SK-N-SH (cell line): ENCODE data around the gene FADS1. TPM values are rescaled to one million over a fixed set of nuclear protein-coding genes. Genes with fewer than 3 reads are reported as not detected.

ENCODE experiments used
- CTCF ChIA-PET: fragments of 300-600, 350-600 bp; formaldehyde crosslinking; extraction: SDS; loops from one replicate; lab custom pipeline; 2021; lab: Yijun Ruan, JAX
- POLR2A ChIA-PET: fragments of 350-600 bp; sonication (Branson Sonifier 250); formaldehyde crosslinking; extraction: SDS; loops from one replicate; lab custom pipeline; 2020; ENCODE audit warnings: antibody characterized with exemption, inconsistent platforms; lab: Yijun Ruan, JAX
- DNase-seq: peaks from one replicate; pipeline ENCODE4 v3.0.0; 2012
- H2AFZ ChIP-seq: fragments of 200-600 bp; sonication (generic); 2 replicates; pipeline ENCODE4 v1.8.1; 2016; ENCODE audit warnings: antibody characterized with exemption, mild to moderate bottlenecking, low read depth
- H3F3A ChIP-seq: fragments of 200-600 bp; sonication (generic); replicated peaks from 2 replicates; pipeline ENCODE3; 2016; ENCODE audit warnings: antibody characterized with exemption, mild to moderate bottlenecking; ENCODE audit not compliant: insufficient read depth
- H3K27ac ChIP-seq, 2 experiments: fragments of 200-500 bp in 1 of 2; fragments of 200-600 bp in 1 of 2; sonication (Bioruptor generic) in 1 of 2; sonication (generic), shearing (Covaris generic) in 1 of 2; 2 replicates each; pipeline versions ENCODE4 v1.5.1 to v1.6.1; 2014 to 2016; ENCODE audit warnings: low read depth in 2 of 2, inconsistent platforms in 1 of 2, low read length in 1 of 2, mild to moderate bottlenecking in 1 of 2, mixed read lengths in 1 of 2
- H3K27me3 ChIP-seq: fragments of 200-600 bp; sonication (generic), shearing (Covaris generic); 2 replicates; pipeline ENCODE4 v1.6.1; 2016; ENCODE audit warnings: mixed run types; ENCODE audit not compliant: insufficient read depth
- H3K36me3 ChIP-seq, 2 experiments: fragments of 200-500 bp in 1 of 2; fragments of 200-600 bp in 1 of 2; sonication (Bioruptor generic) in 1 of 2; sonication (generic) in 1 of 2; replicated peaks in 1 of 2; 2 replicates each; pipeline versions ENCODE3 to v1.5.1; 2014 to 2016; ENCODE audit warnings: low read length in 1 of 2, mild to moderate bottlenecking in 1 of 2; ENCODE audit not compliant: insufficient read depth in 2 of 2, control insufficient read depth in 1 of 2
- H3K4me1 ChIP-seq, 2 experiments: fragments of 200-500 bp in 1 of 2; fragments of 200-600 bp in 1 of 2; sonication (Bioruptor generic) in 1 of 2; sonication (generic), shearing (Covaris generic) in 1 of 2; 2 replicates each; pipeline versions ENCODE4 v1.5.1 to v1.6.1; 2014 to 2016; ENCODE audit warnings: low read depth in 1 of 2, low read length in 1 of 2, mixed run types in 1 of 2; ENCODE audit not compliant: insufficient read depth in 2 of 2, control insufficient read depth in 1 of 2
- H3K4me2 ChIP-seq: fragments of 200-600 bp; sonication (generic), shearing (Covaris generic); 2 replicates; pipeline ENCODE4 v1.6.1; 2017; ENCODE audit warnings: mixed run types
- H3K4me3 ChIP-seq, 2 experiments: fragments of 200-500 bp in 1 of 2; fragments of 200-600 bp in 1 of 2; sonication (Bioruptor generic) in 1 of 2; sonication (generic), shearing (Covaris generic) in 1 of 2; 2 replicates each; pipeline versions ENCODE4 v1.5.1 to v1.8.1; 2014 to 2016; ENCODE audit warnings: low read depth in 2 of 2, inconsistent platforms in 1 of 2, low read length in 1 of 2, mild to moderate bottlenecking in 1 of 2, mixed read lengths in 1 of 2, moderate library complexity in 1 of 2
- H3K79me2 ChIP-seq: fragments of 200-600 bp; sonication (generic); 2 replicates; pipeline ENCODE4 v1.8.1; 2017; ENCODE audit warnings: mild to moderate bottlenecking; ENCODE audit not compliant: insufficient read depth
- H3K9ac ChIP-seq: fragments of 200-600 bp; sonication (generic); 2 replicates; pipeline ENCODE4 v1.6.1; 2017; ENCODE audit warnings: mixed run types
- H3K9me2 ChIP-seq: fragments of 200-600 bp; sonication (generic); 2 replicates; pipeline ENCODE4 v1.6.1; 2017; ENCODE audit warnings: mixed run types
- H3K9me3 ChIP-seq: fragments of 200-600 bp; sonication (generic); 2 replicates; pipeline ENCODE4 v1.6.1; 2017; ENCODE audit warnings: mixed run types, mild to moderate bottlenecking, moderate library complexity
- H4K20me1 ChIP-seq: fragments of 200-600 bp; sonication (generic); 2 replicates; pipeline ENCODE4 v1.6.1; 2017; ENCODE audit warnings: mild to moderate bottlenecking, mixed run types; ENCODE audit not compliant: insufficient read depth
- MXI1 ChIP-seq: IDR thresholded peaks from 2 replicates; pipeline ENCODE4 v1.6.1; 2012; ENCODE audit warnings: mild to moderate bottlenecking, low read depth, low read length, improper control_type of control experiment
- RCOR1 ChIP-seq: fragments of 150-350 bp; IDR thresholded peaks from 2 replicates; pipeline ENCODE4 v1.6.1; 2017; ENCODE audit warnings: antibody characterized with exemption, low read length
- TAF1 ChIP-seq: IDR thresholded peaks from 2 replicates; pipeline ENCODE4 v1.6.1; 2012; ENCODE audit warnings: low read depth, mild to moderate bottlenecking, low read length, moderate library complexity, borderline replicate concordance
- WGBS: methylation state at CpG from one replicate; pipeline ENCODE4 v1.1.6; 2017; ENCODE audit warnings: low lambda C conversion rate; 5-methylcytosine and 5-hydroxymethylcytosine counted together
- polyA plus RNA-seq, 3 experiments: library from polyadenylated mRNA; depleted of rRNA; stranded (reverse); fragments of >200 nt; gene quantifications; 2 replicates each; pipeline ENCODE4 v1.2.3, GENCODE V29; 2012
- TF ChIP-seq, protein P1 (sequence below): fragments of 150-350 bp; IDR thresholded peaks from 2 replicates; pipeline ENCODE4 v1.6.1; 2016; ENCODE audit warnings: mild to moderate bottlenecking, low read depth, low read length

FADS1 gene
- polyA plus RNA-seq, 1 of the 3 experiments (the other 2 are of a cell fraction): 20.6 TPM

DNA sequence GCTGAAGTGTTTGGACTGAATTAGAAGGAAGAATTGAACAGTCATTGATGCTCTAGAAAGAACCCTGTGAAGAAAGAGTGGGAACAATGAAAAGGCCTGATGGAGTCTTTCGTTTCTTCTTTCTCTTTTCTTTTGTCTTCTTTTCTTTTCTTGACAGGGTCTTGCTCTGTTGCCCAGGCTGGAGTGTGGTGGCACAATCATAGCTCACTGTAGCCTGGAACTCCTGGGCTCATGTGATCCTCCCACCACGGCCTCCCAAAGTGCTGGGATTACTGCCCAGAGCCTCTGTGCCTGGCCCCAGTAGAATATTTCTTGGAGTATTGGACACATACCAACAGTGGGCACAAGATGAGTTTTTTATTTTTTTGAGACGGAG, 23.0 kb downstream of the FADS1 start:
- CTCF ChIA-PET: interaction anchor here (0.8 to 12.0 kb wide), 9 partner anchors 17 to 314 kb away, joined by 3 to 285 read pairs (median 4); partner anchors contain the start of gene FADS1
- DNase-seq: no peak
- peak overlapping the region; percentile 95 to 98 for H3K4me3 ChIP-seq

DNA sequence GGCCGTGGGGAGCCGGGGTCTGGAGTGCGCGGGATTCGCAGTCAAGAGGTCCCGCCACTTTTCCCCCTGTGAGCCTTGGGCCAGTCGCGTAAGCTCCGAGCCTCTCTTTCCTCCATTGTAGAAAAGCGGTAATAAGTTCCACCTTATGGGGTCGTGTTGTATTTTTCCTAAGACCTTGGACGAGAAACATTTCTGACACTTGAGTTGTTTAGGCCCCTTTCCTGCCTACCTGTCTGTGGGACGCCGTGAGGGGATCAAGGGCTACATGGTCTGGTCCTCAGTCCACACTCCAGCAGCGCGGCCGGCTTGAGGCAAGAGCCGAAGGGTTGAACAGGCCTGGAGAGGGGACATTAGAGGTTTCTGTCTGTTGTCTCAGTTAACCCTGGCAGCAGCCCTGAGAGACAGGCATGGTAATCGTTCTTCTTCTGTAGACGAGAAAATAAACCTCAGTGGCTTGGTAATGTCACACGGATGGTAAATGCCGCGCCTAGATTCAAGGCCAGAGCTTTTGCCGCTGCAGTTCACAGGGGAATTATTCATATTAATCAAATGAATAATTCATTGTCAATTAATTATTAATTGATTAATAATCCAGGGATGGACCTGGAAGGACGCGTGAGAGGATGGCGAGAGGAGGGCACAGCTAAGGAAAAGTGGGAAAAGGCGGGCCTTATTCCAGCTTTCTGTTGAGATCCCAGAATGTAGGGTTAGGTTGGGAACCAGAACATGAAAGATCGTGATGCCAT, 23.5 kb downstream of the FADS1 start:
- Histone ChIP-seq H3K27me3 (no peaks in the 10 kb centered on the region), H3K9ac (peak overlapping the region; percentile 99), H2AFZ (peak overlapping the region; percentile 85), H3K4me1 (peaks cover 5 to 19% of the 10 kb centered on the region in 2 experiments; a peak in 3 of 4 replicates), H4K20me1 (no peaks in the 10 kb centered on the region; the same call in 1 of the 2 replicates), H3K36me3 (peaks cover 23 to 38% of the 10 kb centered on the region in 2 experiments), H3K79me2 (peaks cover 84% of the 10 kb centered on the region), H3F3A (peaks cover 18% of the 10 kb centered on the region), H3K27ac (peak overlapping the region; percentile 99 to 100), H3K4me2 (peak overlapping the region; percentile 91), H3K4me3 (peak overlapping the region; percentile 95 to 98), H3K9me3 (no peaks in the 10 kb centered on the region), H3K9me2 (no peaks in the 10 kb centered on the region)
- WGBS: 3% methylated on average over 29 of the region's 29 CpGs
- ChIA-PET CTCF (interaction anchor here (1.0 to 12.0 kb wide), 11 partner anchors 10 to 315 kb away, joined by 3 to 285 read pairs (median 4); partner anchors contain the start of genes FADS1 and MYRF), POLR2A (interaction anchor here (0.7 to 2.3 kb wide), 12 partner anchors 10 to 431 kb away, joined by 3 to 47 read pairs (median 4); partner anchors contain the start of genes FADS1, FADS2 and TMEM138)
- peak; percentile 55 for DNase-seq
- TF ChIP-seq MXI1: peak; percentile 6; the same call in 1 of the 2 replicates
- TF ChIP-seq, protein P1, sequence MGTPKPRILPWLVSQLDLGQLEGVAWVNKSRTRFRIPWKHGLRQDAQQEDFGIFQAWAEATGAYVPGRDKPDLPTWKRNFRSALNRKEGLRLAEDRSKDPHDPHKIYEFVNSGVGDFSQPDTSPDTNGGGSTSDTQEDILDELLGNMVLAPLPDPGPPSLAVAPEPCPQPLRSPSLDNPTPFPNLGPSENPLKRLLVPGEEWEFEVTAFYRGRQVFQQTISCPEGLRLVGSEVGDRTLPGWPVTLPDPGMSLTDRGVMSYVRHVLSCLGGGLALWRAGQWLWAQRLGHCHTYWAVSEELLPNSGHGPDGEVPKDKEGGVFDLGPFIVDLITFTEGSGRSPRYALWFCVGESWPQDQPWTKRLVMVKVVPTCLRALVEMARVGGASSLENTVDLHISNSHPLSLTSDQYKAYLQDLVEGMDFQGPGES: no peak

More for the DNA sequence above, 23.0 kb downstream of the FADS1 start:
- POLR2A ChIA-PET: interaction anchor here (1.4 kb wide), 1 partner anchor 77 kb away, joined by 4 read pairs; no protein-coding TSS in a partner anchor
- Histone ChIP-seq H3K27me3 (no peaks in the 10 kb centered on the region), H3K9ac (peak overlapping the region; percentile 99), H3K9me2 (no peaks in the 10 kb centered on the region), H3K79me2 (peaks cover 90% of the 10 kb centered on the region), H3F3A (peaks cover 15% of the 10 kb centered on the region), H3K36me3 (peaks cover 18 to 32% of the 10 kb centered on the region in 2 experiments), H3K27ac (peak overlapping the region in 1 of 2 experiments; percentile 99; a peak in 2 of 4 replicates), H4K20me1 (no peaks in the 10 kb centered on the region; the same call in 1 of the 2 replicates), H3K9me3 (no peaks in the 10 kb centered on the region), H2AFZ (no peak overlapping the region), H3K4me1 (peaks cover 5 to 19% of the 10 kb centered on the region in 2 experiments; a peak in 3 of 4 replicates), H3K4me2 (peak overlapping the region; percentile 91)
- 44% methylated on average over 3 of the region's 3 CpGs for WGBS
- TF ChIP-seq RCOR1 (no peak), TAF1 (no peak)
